Sigmoid colon (tissue), 7 donors: ENCODE measurements around the gene EHMT1. TPM values are rescaled to one million over a fixed set of nuclear protein-coding genes. Genes with fewer than 3 reads are reported as not detected.
"Not testable (repeated sequence)": the region's sequence is repeated elsewhere in the genome, so short reads cannot be mapped to it uniquely, and the experiment has no call there.

Experiments
- DNase-seq: peaks from one replicate; pipeline ENCODE4 v3.0.0-alpha.2; 2019
- H3K27ac ChIP-seq, 4 donors: fragments of 200-600 bp; sonication (generic); one replicate each; pipeline ENCODE4 v1.5.1; 2016 to 2019; ENCODE audit warnings: mild to moderate bottlenecking in 1 of 4
- H3K27me3 ChIP-seq, 3 donors: fragments of 200-600 bp; sonication (generic); one replicate each; pipeline ENCODE4 v1.5.1; 2019; ENCODE audit warnings: mild to moderate bottlenecking in 1 of 3
- H3K36me3 ChIP-seq, 4 donors: fragments of 200-600 bp; sonication (generic); one replicate each; pipeline ENCODE4 v1.5.1; 2016 to 2019
- H3K4me1 ChIP-seq, 4 donors: fragments of 200-600 bp; sonication (generic); one replicate each; pipeline ENCODE4 v1.5.1; 2017 to 2019
- H3K4me3 ChIP-seq, 4 donors: fragments of 200-600 bp; sonication (generic); one replicate each; pipeline ENCODE4 v1.5.1; 2017 to 2019; ENCODE audit warnings: mild to moderate bottlenecking in 2 of 4, moderate library complexity in 1 of 4
- H3K9me3 ChIP-seq, 4 donors: fragments of 200-600 bp in 3 of 4; sonication (generic) in 3 of 4; one replicate each; pipeline versions ENCODE4 v1.5.1 to v1.6.1; 2013 to 2019
- EP300 ChIP-seq, 4 donors: sonication (generic); formaldehyde crosslinking; IDR thresholded peaks; one replicate each; pipeline ENCODE4 v1.6.1; 2017; ENCODE audit warnings: antibody characterized with exemption in 4 of 4
- POLR2A ChIP-seq, 2 donors: fragments of 450-650 bp; IDR thresholded peaks; one replicate each; pipeline ENCODE4 v1.6.1; 2016; ENCODE audit warnings: antibody characterized with exemption in 2 of 2, mild to moderate bottlenecking in 2 of 2, moderate library complexity in 2 of 2
- POLR2AphosphoS5 ChIP-seq, 4 donors: sonication (generic); formaldehyde crosslinking; IDR thresholded peaks; one replicate each; pipeline ENCODE4 v1.6.1; 2017; ENCODE audit warnings: antibody characterized with exemption in 4 of 4
- WGBS, 2 donors: extraction: QIAGEN DNeasy Blood & Tissue Kit; methylation state at CpG; one replicate each; pipeline ENCODE4 v1.1.7; 2013; 5-methylcytosine and 5-hydroxymethylcytosine counted together
- intact Hi-C: fragments of 100-400 bp; cut with DNase I; formaldehyde crosslinking; loops from one replicate; pipeline ENCODE4 v1.15.1; 2023
- polyA plus RNA-seq, 3 donors: library from polyadenylated mRNA; stranded (reverse); fragments of 200-250 nt; gene quantifications; one replicate each; pipeline ENCODE4 v1.2.3, GENCODE V29; 2013
- total RNA-seq, 4 donors: library from RNA; depleted of rRNA; stranded (reverse); fragments of >200 nt; gene quantifications; one replicate each; pipeline ENCODE4 v1.1.0, GENCODE V29; 2016
- TF ChIP-seq, protein P1 (sequence below), 4 experiments: fragments of 450-650 bp in 3 of 4; fragments of 200-600 bp in 1 of 4; IDR thresholded peaks; one replicate each; pipeline ENCODE4 v1.5.1; 2016 to 2019; ENCODE audit warnings: antibody characterized with exemption in 4 of 4, mild to moderate bottlenecking in 3 of 4, moderate library complexity in 2 of 4
- donor health status: healthy with polysubstance abuse.
- donor health status: Bipolar disorder and iron deficiency.
- donor health status: healthy.

Gene EHMT1
- total and polyA plus RNA-seq, 7 donors: 19.2 to 91.4 (median 60.4) TPM

DNA sequence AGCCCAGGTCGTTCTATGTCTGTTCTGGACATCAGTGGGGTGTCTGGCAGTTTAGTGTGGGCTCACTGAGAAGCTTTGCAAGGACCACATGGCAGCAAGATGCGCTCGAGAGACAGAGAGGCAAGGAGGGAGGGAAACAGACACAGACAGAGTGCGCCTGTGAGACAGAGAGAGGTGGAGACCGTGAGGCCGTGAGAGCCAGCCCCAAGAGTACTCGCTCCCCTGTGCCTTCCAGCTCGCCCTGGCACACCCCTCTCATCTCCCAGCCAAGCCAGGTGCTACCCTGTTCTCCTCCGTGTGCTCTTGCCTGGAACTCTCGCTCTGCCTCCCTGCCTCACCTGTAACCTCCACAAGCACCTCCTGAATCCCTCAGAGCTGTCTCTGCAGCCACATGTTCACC is 106.8 kb downstream of the EHMT1 start:
- intact Hi-C loops: no loop called here
- Histone ChIP-seq H3K4me1 (peaks cover 0 to 15% (median 9%) of the 10 kb centered on the region in 4 donors), H3K36me3 (peaks cover 4 to 37% (median 15%) of the 10 kb centered on the region in 4 donors), H3K9me3 (no peaks in the 10 kb centered on the region), H3K27ac (no peak overlapping the region), H3K27me3 (no peaks in the 10 kb centered on the region), H3K4me3 (no peak overlapping the region)
- no peak for DNase-seq
- 95 to 97% methylated on average over 10 of the region's 10 CpGs for WGBS, 2 donors
- TF ChIP-seq EP300 (IDR thresholded peaks at IDR 0.05) (no peak), POLR2AphosphoS5 (IDR thresholded peaks at IDR 0.05) (no peak)
- TF ChIP-seq, protein P1, sequence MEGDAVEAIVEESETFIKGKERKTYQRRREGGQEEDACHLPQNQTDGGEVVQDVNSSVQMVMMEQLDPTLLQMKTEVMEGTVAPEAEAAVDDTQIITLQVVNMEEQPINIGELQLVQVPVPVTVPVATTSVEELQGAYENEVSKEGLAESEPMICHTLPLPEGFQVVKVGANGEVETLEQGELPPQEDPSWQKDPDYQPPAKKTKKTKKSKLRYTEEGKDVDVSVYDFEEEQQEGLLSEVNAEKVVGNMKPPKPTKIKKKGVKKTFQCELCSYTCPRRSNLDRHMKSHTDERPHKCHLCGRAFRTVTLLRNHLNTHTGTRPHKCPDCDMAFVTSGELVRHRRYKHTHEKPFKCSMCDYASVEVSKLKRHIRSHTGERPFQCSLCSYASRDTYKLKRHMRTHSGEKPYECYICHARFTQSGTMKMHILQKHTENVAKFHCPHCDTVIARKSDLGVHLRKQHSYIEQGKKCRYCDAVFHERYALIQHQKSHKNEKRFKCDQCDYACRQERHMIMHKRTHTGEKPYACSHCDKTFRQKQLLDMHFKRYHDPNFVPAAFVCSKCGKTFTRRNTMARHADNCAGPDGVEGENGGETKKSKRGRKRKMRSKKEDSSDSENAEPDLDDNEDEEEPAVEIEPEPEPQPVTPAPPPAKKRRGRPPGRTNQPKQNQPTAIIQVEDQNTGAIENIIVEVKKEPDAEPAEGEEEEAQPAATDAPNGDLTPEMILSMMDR (IDR thresholded peaks at IDR 0.05): no peak

DNA sequence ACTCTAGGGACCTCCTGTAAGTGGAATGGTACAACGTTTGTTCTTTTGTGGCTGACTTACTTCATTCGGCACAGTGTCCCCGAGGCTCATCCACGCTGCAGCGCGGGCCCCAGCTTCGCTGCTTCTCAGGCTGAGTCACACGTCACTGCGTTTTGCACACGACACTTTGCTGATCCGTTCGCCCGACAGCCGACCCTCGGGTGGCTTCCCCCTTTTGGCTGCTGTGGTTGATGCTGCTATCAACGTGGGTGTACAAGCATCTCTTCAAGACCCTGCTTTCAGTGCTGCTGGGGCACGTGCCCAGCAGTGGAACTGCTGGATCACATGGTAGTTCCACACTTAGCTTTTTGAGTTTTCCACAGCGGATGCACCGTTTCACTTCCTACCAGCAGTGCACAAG is 107.5 kb downstream of the EHMT1 start:
- H3K27ac ChIP-seq, DNase-seq, H3K4me3 ChIP-seq, intact Hi-C loops, H3K27me3 ChIP-seq, H3K9me3 ChIP-seq: not testable (repeated sequence)
- 85 to 98% methylated on average over 9 to 10 of the region's 19 CpGs for WGBS, 2 donors
- peaks cover 0 to 40% (median 13%) of the 10 kb centered on the region in 4 donors for H3K36me3 ChIP-seq
- peaks cover 0 to 15% (median 9%) of the 10 kb centered on the region in 4 donors for H3K4me1 ChIP-seq

DNA sequence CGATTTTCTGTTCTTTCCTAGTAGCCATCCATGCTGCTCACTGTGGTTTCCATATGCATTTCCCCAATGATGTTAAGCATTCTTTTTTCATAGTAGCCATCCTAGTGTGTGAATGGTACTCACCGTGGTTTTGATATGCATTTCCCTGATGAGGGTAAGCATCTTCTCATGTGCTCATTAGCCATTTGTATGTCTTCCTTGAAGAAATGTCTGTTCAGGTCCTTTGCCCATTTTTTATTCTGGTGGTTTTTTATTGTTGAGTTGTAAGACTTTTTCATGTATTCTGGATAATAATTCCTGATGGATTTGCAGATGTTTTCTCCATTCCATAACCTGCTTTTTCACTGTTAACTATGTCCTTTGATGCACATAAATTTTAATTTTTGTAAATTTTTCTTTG is 108.0 kb downstream of the EHMT1 start:
- Histone ChIP-seq H3K27ac (no peak overlapping the region), H3K27me3 (no peaks in the 10 kb centered on the region), H3K9me3 (no peaks in the 10 kb centered on the region), H3K4me3 (no peak overlapping the region), H3K4me1 (peaks cover 0 to 15% (median 9%) of the 10 kb centered on the region in 4 donors), H3K36me3 (peaks cover 0 to 44% (median 13%) of the 10 kb centered on the region in 4 donors)
- no peak for DNase-seq
- intact Hi-C loops: no loop called here
- TF ChIP-seq POLR2AphosphoS5 (IDR thresholded peaks at IDR 0.05) (no peak), POLR2A (IDR thresholded peaks at IDR 0.05) (no peak)
- TF ChIP-seq, protein P1 (IDR thresholded peaks at IDR 0.05): no peak
- WGBS, 2 donors: 92 to 94% methylated on average over 2 of the region's 2 CpGs

DNA sequence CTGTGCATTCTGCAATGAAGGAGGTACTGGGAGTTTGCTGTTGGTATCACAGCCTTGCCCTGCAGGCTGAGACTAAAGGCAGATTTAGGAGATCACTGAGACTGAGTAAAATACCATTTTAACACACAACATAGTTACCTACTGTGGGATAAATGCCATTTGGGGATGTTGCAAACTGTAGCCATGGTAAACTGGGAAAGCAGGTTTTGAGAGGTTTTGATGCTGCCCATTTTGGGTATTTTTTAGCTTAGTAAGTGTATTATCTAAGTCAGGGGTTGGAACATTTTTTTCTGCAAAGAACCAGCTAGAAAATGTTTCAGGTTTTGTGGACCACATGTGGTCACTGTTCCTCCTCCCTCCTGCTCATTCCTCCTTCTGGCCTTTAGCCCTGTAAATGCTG is 108.9 kb downstream of the EHMT1 start:
- Histone ChIP-seq H3K27ac (no peak overlapping the region), H3K27me3 (no peaks in the 10 kb centered on the region), H3K4me3 (no peak overlapping the region), H3K4me1 (peaks cover 0 to 11% (median 9%) of the 10 kb centered on the region in 4 donors), H3K9me3 (no peaks in the 10 kb centered on the region), H3K36me3 (peaks cover 0 to 53% (median 13%) of the 10 kb centered on the region in 4 donors)
- DNase-seq: no peak
- intact Hi-C loops: no loop called here
- TF ChIP-seq POLR2A (IDR thresholded peaks at IDR 0.05): no peak
- no peak for TF ChIP-seq EP300 (IDR thresholded peaks at IDR 0.05)
- TF ChIP-seq, protein P1 (IDR thresholded peaks at IDR 0.05): no peak
- TF ChIP-seq POLR2AphosphoS5 (IDR thresholded peaks at IDR 0.05): no peak

DNA sequence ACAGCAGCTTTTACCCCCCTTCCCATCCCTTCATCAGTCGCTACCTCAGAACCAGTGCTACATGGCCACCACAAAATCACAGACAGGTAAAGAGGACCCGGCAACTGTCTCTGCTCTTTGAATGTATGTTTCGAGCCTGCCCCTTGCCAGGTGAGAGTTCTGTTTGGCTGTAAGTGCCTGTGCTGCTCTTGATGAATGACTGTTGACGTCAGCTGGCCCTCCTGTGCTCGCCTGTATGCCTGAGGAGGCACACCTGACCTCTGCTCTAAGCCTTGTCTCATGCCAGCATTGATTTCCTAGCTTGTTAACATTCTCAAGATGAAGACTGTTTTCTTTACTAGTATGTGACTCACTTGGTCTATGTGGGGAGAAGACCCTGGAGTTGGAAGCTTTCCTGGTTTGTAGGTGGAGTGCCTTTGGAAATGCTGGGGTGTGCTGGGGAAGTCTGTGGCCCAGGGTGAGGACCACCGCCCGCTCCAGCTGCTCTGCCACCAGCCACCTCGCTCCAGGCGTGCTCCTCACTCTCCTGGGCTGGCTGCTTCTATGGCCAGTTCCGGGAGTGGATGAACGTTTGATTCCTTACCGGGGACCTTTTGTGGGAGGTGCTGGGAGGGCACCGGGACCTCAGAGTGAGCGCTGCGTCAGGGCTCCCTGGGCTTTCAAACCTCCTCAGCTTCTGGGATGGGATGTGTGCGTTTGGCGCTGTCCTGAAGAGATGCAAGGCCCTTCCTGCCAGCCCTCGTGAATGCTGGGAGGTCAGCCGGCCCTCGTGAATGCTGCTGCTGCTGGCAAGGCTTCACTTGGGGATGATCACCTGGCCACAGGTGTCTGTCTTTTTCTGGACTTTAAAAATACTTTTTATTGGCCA is 109.9 kb downstream of the EHMT1 start:
- H3K4me1 ChIP-seq: peaks cover 0 to 10% (median 7%) of the 10 kb centered on the region in 4 donors
- no peak overlapping the region for H3K27ac ChIP-seq
- no peaks in the 10 kb centered on the region for H3K27me3 ChIP-seq
- no peak for TF ChIP-seq POLR2A (IDR thresholded peaks at IDR 0.05)
- no peak for TF ChIP-seq POLR2AphosphoS5 (IDR thresholded peaks at IDR 0.05)
- TF ChIP-seq, protein P1 (IDR thresholded peaks at IDR 0.05): no peak
- TF ChIP-seq EP300 (IDR thresholded peaks at IDR 0.05): no peak
- DNase-seq: no peak
- H3K9me3 ChIP-seq: no peaks in the 10 kb centered on the region
- intact Hi-C loops: no loop called here
- 94 to 97% methylated on average over 20 of the region's 20 CpGs for WGBS, 2 donors
- no peak overlapping the region for H3K4me3 ChIP-seq
- H3K36me3 ChIP-seq: peaks cover 0 to 63% (median 13%) of the 10 kb centered on the region in 4 donors
